Lower lobe of right lung (tissue), 2 donors: Measurements from ENCODE around the gene DLG3. TPM values are rescaled to one million over a fixed set of nuclear protein-coding genes. Genes with fewer than 3 reads are reported as not detected.

Source experiments
- ATAC-seq, 2 donors: fragments of 200-7000 bp; cut with Tn5 transposase; one replicate each; pipeline ENCODE4 v1.9.1; 2020 to 2022; ENCODE audit warnings: mild to moderate bottlenecking in 2 of 2, moderate library complexity in 2 of 2
- DNase-seq: peaks from one replicate; pipeline ENCODE4 v3.0.0-alpha.2; 2020
- H3K27ac ChIP-seq: fragments of 200-600 bp; one replicate; pipeline ENCODE4 v1.8.0; 2022
- H3K27me3 ChIP-seq: fragments of 200-600 bp; one replicate; pipeline ENCODE4 v1.8.0; 2022; ENCODE audit warnings: low read depth
- H3K36me3 ChIP-seq: fragments of 200-600 bp; one replicate; pipeline ENCODE4 v1.8.0; 2022; ENCODE audit warnings: mild to moderate bottlenecking
- H3K4me1 ChIP-seq: fragments of 200-600 bp; one replicate; pipeline ENCODE4 v1.8.0; 2022
- H3K4me3 ChIP-seq: fragments of 200-600 bp; one replicate; pipeline ENCODE4 v1.8.0; 2022; ENCODE audit warnings: mild to moderate bottlenecking
- H3K9me3 ChIP-seq: fragments of 200-600 bp; one replicate; pipeline ENCODE4 v1.8.0; 2022
- intact Hi-C: fragments of 100-400 bp; cut with DNase I; formaldehyde crosslinking; loops from one replicate; pipeline ENCODE4 v1.11.0; 2022
- total RNA-seq: library from RNA; stranded (reverse); fragmentation: NEBNext Ultra II Directional; extraction: Animal tissue kit (Norgen Biotek cat#: 25700); gene quantifications from one replicate; pipeline ENCODE4 v1.2.1, GENCODE V29; 2021
- TF ChIP-seq, protein P1 (sequence below): fragments of 200-600 bp; IDR thresholded peaks from one replicate; pipeline ENCODE4 v1.8.0; 2022; ENCODE audit warnings: antibody characterized with exemption, mild to moderate bottlenecking
- donor health status: DM: no; HTN: yes; CAD: no; lungs with severe emphysema.

DLG3 gene
- total RNA-seq, 1 donor from 2014 or later = 24.1 TPM

DNA sequence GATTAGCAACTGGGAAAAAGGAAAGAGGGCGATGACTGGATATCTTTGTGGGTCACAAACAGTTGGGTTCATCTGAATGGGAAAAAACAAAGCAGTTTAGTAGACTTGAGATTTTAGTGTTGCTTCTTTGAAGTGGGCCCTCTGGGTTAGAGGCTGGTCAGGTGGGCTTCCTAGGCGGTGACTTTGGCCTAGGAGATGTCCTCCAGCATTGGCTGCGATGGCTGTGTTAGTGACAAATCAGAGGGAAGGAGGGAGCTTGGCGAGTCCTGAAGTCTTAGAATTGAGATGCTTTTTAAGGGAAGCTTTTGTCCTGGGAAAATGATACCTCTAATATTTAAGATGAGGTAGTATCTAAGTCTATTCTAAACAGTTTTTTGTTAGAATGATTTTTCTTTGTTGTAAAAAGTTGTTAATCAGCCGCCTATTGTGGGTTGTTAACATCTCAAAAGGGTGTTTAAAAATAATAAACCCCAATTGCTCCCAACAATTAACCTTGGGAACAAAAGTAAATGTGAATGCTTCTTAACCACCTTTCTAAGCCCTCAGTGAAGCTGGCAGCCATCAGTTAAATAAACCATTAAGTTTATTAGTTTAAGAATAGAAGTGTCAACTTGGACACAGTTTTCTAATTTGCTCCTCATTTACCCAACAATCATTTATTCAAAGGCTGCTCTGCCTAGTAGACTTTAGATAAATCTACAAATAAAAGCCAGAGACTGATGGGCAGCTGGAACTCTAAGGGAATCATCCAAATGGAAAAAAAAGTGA lies 31.7 kb downstream of the DLG3 start:
- ATAC-seq (no peak), DNase-seq (no peak)
- no peaks in the 10 kb centered on the region for H3K36me3 ChIP-seq
- TF ChIP-seq, protein P1, sequence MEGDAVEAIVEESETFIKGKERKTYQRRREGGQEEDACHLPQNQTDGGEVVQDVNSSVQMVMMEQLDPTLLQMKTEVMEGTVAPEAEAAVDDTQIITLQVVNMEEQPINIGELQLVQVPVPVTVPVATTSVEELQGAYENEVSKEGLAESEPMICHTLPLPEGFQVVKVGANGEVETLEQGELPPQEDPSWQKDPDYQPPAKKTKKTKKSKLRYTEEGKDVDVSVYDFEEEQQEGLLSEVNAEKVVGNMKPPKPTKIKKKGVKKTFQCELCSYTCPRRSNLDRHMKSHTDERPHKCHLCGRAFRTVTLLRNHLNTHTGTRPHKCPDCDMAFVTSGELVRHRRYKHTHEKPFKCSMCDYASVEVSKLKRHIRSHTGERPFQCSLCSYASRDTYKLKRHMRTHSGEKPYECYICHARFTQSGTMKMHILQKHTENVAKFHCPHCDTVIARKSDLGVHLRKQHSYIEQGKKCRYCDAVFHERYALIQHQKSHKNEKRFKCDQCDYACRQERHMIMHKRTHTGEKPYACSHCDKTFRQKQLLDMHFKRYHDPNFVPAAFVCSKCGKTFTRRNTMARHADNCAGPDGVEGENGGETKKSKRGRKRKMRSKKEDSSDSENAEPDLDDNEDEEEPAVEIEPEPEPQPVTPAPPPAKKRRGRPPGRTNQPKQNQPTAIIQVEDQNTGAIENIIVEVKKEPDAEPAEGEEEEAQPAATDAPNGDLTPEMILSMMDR = no peak
- H3K27me3 ChIP-seq = no peaks in the 10 kb centered on the region
- no peak overlapping the region for H3K4me3 ChIP-seq
- H3K27ac ChIP-seq = peak overlapping the region; percentile 46
- peaks cover 23% of the 10 kb centered on the region for H3K4me1 ChIP-seq
- intact Hi-C loops = no loop called here
- no peaks in the 10 kb centered on the region for H3K9me3 ChIP-seq

DNA sequence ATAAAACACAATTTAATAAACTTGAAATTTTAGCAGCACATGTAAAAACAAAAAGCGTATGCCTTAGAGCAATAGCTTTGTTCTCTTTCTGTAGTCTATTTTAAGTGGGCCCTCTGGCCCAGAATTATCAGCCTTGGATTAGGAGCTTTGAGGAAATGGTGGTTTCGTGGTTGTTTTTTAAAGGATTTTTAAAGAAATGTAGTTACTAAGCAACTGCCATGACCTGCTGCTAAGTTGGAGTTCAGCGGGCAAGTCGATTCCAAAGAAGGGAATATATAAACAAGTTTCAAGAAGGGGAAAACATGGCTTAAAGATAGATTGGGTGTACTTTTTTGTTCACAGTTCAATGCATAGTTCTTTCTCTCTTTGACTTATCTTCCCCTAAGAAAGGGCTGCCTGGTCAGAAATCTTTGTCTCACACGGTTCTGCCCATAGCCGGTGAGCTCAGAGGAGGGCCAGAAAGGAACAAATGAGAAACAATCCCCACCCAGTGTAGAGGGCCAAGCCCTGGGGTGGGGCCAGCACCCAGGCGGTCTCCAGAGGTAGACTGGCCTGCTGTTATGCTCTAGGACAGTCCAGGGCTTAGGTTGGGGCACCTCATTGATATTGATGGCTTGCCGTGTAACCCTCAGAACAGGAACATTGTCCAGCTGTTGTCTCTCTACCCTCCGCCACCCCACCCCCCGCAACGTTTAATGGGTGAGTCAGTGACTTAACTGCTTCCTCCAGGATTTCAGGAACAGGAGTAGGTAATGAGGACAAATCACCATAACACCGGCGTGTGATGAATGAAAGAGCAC lies 32.5 kb downstream of the DLG3 start:
- H3K27ac ChIP-seq = peak overlapping the region; percentile 46
- intact Hi-C loops = no loop called here

DNA sequence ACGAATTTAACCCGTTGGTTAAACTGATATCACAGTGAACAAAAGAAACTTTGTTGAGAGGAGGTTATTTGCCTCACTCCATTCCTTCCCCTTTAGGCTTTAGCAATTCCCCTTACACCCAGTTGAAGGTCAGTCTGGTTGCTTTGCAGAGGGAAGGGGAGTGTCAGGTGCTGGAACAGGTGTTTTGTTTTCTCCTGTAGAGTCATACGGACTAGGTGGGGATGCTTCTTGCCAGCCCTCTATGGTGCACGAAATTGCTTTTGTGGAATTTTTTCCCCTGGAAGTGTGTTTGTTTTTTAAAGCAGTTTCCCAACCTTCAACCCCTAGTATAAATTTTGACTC lies 33.1 kb downstream of the DLG3 start:
- H3K36me3 ChIP-seq = no peaks in the 10 kb centered on the region
- ATAC-seq (no peak), DNase-seq (no peak)
- TF ChIP-seq, protein P1 = no peak
- no peaks in the 10 kb centered on the region for H3K9me3 ChIP-seq
- H3K27me3 ChIP-seq = no peaks in the 10 kb centered on the region
- H3K27ac ChIP-seq = no peak overlapping the region
- no peak overlapping the region for H3K4me3 ChIP-seq
- intact Hi-C loops = no loop called here
- peaks cover 28% of the 10 kb centered on the region for H3K4me1 ChIP-seq

More for the DNA sequence above, 32.5 kb downstream of the DLG3 start:
- Histone ChIP-seq H3K4me3 (no peak overlapping the region), H3K9me3 (no peaks in the 10 kb centered on the region), H3K36me3 (no peaks in the 10 kb centered on the region), H3K27me3 (no peaks in the 10 kb centered on the region), H3K4me1 (peaks cover 28% of the 10 kb centered on the region)
- ATAC-seq = peak; percentile 56 to 60
- no peak for DNase-seq
- TF ChIP-seq, protein P1 = no peak

DNA sequence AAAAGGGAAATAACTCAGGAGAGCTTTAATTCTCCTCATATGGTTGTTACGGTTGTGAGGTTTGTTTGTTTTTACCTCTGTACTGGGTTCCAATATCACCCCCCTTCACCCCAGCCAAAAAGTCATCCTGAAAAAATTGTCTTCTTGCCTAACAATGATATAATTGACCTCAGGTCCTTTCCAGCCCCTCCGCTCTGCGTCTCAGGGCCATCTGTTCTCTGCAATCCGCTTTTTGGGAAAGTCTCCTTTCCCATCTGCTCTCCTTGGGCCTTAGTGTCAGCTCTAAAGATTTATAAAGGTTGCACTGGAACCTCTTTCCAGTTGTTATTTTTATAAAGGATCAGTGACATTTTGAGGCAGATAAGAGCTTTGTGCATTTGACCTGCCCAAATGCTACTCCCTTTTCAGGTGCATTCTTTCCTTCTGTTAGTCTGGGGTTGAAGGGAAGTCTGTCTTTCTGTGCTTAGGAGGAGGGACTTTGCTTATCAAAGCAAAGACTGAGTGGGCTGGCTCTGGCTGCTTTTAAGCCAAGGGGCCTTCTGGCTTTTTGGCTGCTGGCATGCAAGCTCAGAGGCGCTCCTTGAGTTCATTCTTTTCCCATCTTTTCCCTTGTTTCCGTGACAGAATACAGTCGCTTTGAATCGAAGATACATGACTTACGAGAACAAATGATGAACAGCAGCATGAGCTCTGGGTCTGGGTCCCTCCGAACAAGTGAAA lies 34.1 kb downstream of the DLG3 start:
- no peaks in the 10 kb centered on the region for H3K36me3 ChIP-seq
- DNase-seq (no peak), ATAC-seq (no peak)
- no peaks in the 10 kb centered on the region for H3K9me3 ChIP-seq
- H3K27ac ChIP-seq = no peak overlapping the region
- intact Hi-C loops = no loop called here
- peaks cover 28% of the 10 kb centered on the region for H3K4me1 ChIP-seq
- TF ChIP-seq, protein P1 = no peak
- H3K27me3 ChIP-seq = no peaks in the 10 kb centered on the region
- no peak overlapping the region for H3K4me3 ChIP-seq

DNA sequence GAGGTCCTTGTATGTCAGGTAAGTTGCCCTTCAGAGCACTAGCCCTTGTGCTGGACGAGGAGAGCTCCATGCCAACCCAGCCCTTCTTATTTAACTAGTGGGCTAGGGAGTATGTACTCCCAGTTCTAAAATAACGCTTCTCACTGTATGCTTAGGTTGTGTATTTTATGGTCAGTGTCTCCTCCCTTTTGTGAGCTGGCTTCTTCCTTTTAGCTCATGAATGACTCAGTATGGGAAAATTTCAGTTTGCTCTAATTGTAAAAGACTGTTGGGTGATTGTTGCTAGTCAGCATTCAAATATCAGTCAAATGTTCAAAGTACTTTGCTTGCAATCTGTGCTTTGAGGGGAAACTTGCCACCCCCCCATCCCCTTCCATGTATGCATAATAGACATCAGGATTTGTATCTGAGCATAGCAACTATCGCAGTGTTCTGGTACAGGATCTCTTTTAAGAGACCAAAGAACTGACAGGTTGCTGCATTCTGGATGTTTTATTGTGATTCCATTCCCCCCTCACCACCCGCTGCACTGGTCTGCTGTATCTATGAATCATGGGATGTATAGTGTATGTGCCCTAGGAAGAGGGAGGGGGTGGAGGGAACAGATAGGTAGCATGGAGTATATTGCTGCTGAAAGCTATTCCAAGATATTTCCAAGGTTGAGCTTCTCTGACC lies 34.7 kb downstream of the DLG3 start:
- no peaks in the 10 kb centered on the region for H3K36me3 ChIP-seq
- H3K27ac ChIP-seq = no peak overlapping the region
- no peaks in the 10 kb centered on the region for H3K9me3 ChIP-seq
- no peaks in the 10 kb centered on the region for H3K27me3 ChIP-seq
- intact Hi-C loops = no loop called here
- ATAC-seq = peak in 1 of 2 donors; percentile 28
- no peak for DNase-seq
- TF ChIP-seq, protein P1 = no peak
- peaks cover 28% of the 10 kb centered on the region for H3K4me1 ChIP-seq
- H3K4me3 ChIP-seq = no peak overlapping the region
